Suprapubic skin (tissue), 4 donors: ENCODE data around the gene ERGIC1.

Source experiments
- POLR2A ChIP-seq, 2 donors: fragments of 450-650 bp; IDR thresholded peaks; one replicate each; pipeline ENCODE4 v1.6.1; 2017; ENCODE audit warnings: antibody characterized with exemption in 2 of 2, mild to moderate bottlenecking in 2 of 2, moderate library complexity in 2 of 2
- POLR2AphosphoS5 ChIP-seq, 3 donors: sonication (generic); formaldehyde crosslinking; IDR thresholded peaks; one replicate each; pipeline ENCODE4 v1.6.1; 2017; ENCODE audit warnings: antibody characterized with exemption in 3 of 3
- TF ChIP-seq, protein P1 (sequence below), 2 donors: fragments of 200-600 bp in 1 of 2; fragments of 450-650 bp in 1 of 2; sonication (generic) in 1 of 2; IDR thresholded peaks; one replicate each; pipeline ENCODE4 v1.5.1; 2016 to 2019; ENCODE audit warnings: antibody characterized with exemption in 2 of 2, mild to moderate bottlenecking in 1 of 2, moderate library complexity in 1 of 2

DNA sequence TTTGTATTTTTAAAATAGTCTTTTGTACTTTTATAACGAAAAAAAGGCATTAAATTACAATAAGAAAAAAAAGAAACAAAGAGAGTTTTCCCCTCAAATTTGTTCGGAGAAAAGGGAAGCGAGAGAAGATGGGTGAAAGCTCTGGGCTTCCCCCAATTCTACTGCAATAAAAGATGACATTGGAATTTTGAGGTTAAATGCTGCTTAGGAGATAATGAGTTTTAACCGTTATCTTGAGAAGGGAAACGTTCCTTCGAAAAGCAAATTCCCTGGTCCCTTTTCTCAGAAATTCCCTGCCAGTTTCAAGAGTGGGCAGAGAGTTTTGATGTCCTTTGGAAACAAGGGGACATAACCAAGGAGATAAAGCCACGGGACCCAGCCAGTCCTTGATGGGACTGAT, 18.4 kb upstream of the ERGIC1 start:
- no peak for TF ChIP-seq POLR2A (IDR thresholded peaks at IDR 0.05)
- TF ChIP-seq, protein P1, sequence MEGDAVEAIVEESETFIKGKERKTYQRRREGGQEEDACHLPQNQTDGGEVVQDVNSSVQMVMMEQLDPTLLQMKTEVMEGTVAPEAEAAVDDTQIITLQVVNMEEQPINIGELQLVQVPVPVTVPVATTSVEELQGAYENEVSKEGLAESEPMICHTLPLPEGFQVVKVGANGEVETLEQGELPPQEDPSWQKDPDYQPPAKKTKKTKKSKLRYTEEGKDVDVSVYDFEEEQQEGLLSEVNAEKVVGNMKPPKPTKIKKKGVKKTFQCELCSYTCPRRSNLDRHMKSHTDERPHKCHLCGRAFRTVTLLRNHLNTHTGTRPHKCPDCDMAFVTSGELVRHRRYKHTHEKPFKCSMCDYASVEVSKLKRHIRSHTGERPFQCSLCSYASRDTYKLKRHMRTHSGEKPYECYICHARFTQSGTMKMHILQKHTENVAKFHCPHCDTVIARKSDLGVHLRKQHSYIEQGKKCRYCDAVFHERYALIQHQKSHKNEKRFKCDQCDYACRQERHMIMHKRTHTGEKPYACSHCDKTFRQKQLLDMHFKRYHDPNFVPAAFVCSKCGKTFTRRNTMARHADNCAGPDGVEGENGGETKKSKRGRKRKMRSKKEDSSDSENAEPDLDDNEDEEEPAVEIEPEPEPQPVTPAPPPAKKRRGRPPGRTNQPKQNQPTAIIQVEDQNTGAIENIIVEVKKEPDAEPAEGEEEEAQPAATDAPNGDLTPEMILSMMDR (IDR thresholded peaks at IDR 0.05), result no peak
- no peak for TF ChIP-seq POLR2AphosphoS5 (IDR thresholded peaks at IDR 0.05)
